ENCODE results near the gene EIF6. TPM values are rescaled to one million over a fixed set of nuclear protein-coding genes. Genes with fewer than 3 reads are reported as not detected.

The EIF6 gene
- total and polyA plus RNA-seq, 2 donors (not counting 1 experiment from before 2014, with no cell fraction given): 74.1 to 81.2 TPM

DNA sequence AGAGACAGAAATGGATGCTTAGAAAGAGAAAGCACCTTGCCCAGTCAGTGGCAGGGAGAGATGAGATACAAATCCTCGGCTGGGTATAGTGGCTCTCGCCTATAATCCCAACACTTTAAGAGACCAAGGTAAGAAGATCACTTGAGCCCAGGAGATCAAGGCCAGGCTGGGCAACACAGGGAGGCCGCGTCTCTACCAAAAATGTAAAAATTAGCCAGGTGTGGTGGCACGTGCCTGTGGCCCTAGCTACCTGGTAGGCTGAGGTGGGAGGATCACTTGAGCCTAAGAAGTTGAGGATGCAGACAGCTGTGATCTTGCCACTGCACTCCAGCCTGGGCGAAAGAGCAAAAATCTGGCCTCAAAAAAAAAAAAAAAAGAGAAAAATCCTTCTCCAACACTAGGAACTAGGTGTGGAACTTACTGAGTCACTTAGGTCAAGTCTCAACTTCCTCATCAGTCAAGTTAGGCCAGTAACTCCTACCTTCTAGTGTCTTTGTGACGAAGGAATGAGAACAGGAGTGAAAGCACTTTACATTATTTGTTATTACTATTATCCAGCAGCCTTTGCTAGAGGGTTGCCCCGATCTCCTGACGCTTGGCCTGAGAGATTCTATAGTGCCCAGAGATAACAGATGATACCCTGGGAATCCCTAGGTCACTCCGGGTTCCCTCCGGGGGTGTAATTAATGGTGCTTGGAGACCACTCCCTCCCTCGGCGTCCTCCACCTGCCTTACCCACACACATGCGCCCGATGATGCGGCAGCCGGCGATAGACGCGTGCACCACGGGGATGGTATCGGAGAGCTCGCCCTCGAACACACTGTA lies 918 bp downstream of the EIF6 start:
- no peaks in the 10 kb centered on the region for H3K9me3 Mint-ChIP-seq (ENCODE audit: insufficient read depth)
- no peaks in the 10 kb centered on the region for H3K27me3 Mint-ChIP-seq
- Histone ChIP-seq H3K27me3 (replicated peaks in 1 of 4; ENCODE audit: control extremely low read depth in 1 of 4, control insufficient read depth in 3 of 4, insufficient read depth in 4 of 4, low read length in 3 of 4) (no peaks in the 10 kb centered on the region), H3K36me3 (replicated peaks in 1 of 2; ENCODE audit: control extremely low read depth in 1 of 2, control insufficient read depth in 1 of 2, extremely low read depth in 1 of 2, insufficient read depth in 2 of 2, low read length in 1 of 2) (peaks cover 3 to 27% of the 10 kb centered on the region in 2 experiments), H3K79me2 (ENCODE audit: control insufficient read depth, insufficient read depth, low read length) (peaks cover 35% of the 10 kb centered on the region), H3K4me3 (ENCODE audit: control extremely low read depth in 1 of 5, extremely low read depth in 1 of 5, insufficient read depth in 1 of 5, low read depth in 2 of 5, low read length in 4 of 5) (peak overlapping the region; percentile 59 to 97 (median 93)), H3K9me3 (ENCODE audit: control extremely low read depth in 1 of 3, control insufficient read depth in 2 of 3, insufficient read depth in 1 of 3, low read length in 2 of 3) (no peaks in the 10 kb centered on the region), H4K20me1 (ENCODE audit: control insufficient read depth, insufficient read depth, low read length, poor library complexity, severe bottlenecking) (peaks cover 14% of the 10 kb centered on the region), H3K27ac (ENCODE audit: low read length in 2 of 2) (peak overlapping the region; percentile 71 to 90), H3K4me2 (replicated peaks; ENCODE audit: low read depth, low read length, poor library complexity, severe bottlenecking) (peak overlapping the region; percentile 95), H2AFZ (ENCODE audit: insufficient read depth, low read depth, low read length, poor library complexity, severe bottlenecking) (peak overlapping the region; percentile 99), H3K9ac (ENCODE audit: low read length) (peak overlapping the region; percentile 96), H3K4me1 (ENCODE audit: control insufficient read depth in 2 of 2, insufficient read depth in 2 of 2, low read length in 2 of 2) (peaks cover 13 to 19% of the 10 kb centered on the region in 2 donors)
- H3K4me3 Mint-ChIP-seq: peak overlapping the region; percentile 95
- ChIA-PET CTCF (interaction anchor here (1.1 to 2.1 kb wide), 4 partner anchors 15 to 139 kb away, joined by 3 to 6 read pairs (median 4); no protein-coding TSS in a partner anchor), POLR2A (interaction anchor here (0.6 to 1.6 kb wide), 5 partner anchors 20 to 670 kb away, joined by 3 to 9 read pairs (median 4); partner anchors contain the start of genes RBM39, SCAND1 and TRPC4AP)
- no peak for TF ChIP-seq EZH2 (IDR thresholded peaks at IDR 0.05; ENCODE audit: borderline replicate concordance, insufficient read depth, low read depth, low read length, poor library complexity, severe bottlenecking)
- TF ChIP-seq, protein P1, sequence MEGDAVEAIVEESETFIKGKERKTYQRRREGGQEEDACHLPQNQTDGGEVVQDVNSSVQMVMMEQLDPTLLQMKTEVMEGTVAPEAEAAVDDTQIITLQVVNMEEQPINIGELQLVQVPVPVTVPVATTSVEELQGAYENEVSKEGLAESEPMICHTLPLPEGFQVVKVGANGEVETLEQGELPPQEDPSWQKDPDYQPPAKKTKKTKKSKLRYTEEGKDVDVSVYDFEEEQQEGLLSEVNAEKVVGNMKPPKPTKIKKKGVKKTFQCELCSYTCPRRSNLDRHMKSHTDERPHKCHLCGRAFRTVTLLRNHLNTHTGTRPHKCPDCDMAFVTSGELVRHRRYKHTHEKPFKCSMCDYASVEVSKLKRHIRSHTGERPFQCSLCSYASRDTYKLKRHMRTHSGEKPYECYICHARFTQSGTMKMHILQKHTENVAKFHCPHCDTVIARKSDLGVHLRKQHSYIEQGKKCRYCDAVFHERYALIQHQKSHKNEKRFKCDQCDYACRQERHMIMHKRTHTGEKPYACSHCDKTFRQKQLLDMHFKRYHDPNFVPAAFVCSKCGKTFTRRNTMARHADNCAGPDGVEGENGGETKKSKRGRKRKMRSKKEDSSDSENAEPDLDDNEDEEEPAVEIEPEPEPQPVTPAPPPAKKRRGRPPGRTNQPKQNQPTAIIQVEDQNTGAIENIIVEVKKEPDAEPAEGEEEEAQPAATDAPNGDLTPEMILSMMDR (IDR thresholded peaks at IDR 0.05): no peak
- ATAC-seq (ENCODE audit: low read depth) (no peak), DNase-seq (no peak)
- peaks cover 32% of the 10 kb centered on the region for H3K4me1 Mint-ChIP-seq
- 9% methylated on average over 14 of the region's 24 CpGs for WGBS (ENCODE audit: insufficient coverage)
- intact Hi-C loops (cut with micrococcal nuclease): loop anchor here (1.0 to 5.0 kb wide), 6 partner anchors 128 to 981 kb away; partner anchors contain the start of genes AHCY, EDEM2, ERGIC3 and SCAND1
- peak overlapping the region; percentile 96 for H3K27ac Mint-ChIP-seq

All from B cell (primary cell).